Transverse colon (tissue), 4 donors: ENCODE measurements around the gene MED12L. TPM values are rescaled to one million over a fixed set of nuclear protein-coding genes. Genes with fewer than 3 reads are reported as not detected.

Source experiments
- DNase-seq: peaks from one replicate; pipeline ENCODE4 v3.0.0-alpha.2; 2019
- H3K27ac ChIP-seq, 4 donors: fragments of 200-600 bp; sonication (generic); 2 replicates each; pipeline ENCODE4 v1.5.1; 2016 to 2018; ENCODE audit warnings: inconsistent platforms in 4 of 4
- H3K27me3 ChIP-seq: fragments of 200-600 bp; sonication (generic); 2 replicates; pipeline ENCODE4 v1.5.1; 2017; ENCODE audit warnings: inconsistent platforms
- H3K36me3 ChIP-seq, 4 donors: fragments of 200-600 bp; sonication (generic); 2 replicates each; pipeline ENCODE4 v1.5.1; 2017 to 2019; ENCODE audit warnings: inconsistent platforms in 4 of 4
- H3K4me1 ChIP-seq, 4 donors: fragments of 200-600 bp; sonication (generic); 2 replicates each; pipeline ENCODE4 v1.5.1; 2017 to 2020; ENCODE audit warnings: inconsistent platforms in 4 of 4
- H3K4me3 ChIP-seq, 4 donors: fragments of 200-600 bp; sonication (generic); 1 replicate in 1 of 4; 2 replicates in 3 of 4; pipeline versions ENCODE4 v1.5.1 to v1.6.1; 2017 to 2019; ENCODE audit warnings: inconsistent platforms in 4 of 4
- H3K9me3 ChIP-seq, 2 donors: fragments of 200-600 bp; sonication (generic); 2 replicates each; pipeline ENCODE4 v1.5.1; 2017 to 2019; ENCODE audit warnings: inconsistent platforms in 2 of 2
- CTCF ChIP-seq, 5 experiments: fragments of 200-600 bp in 3 of 5; fragments of 450-650 bp in 2 of 5; sonication (generic) in 3 of 5; IDR thresholded peaks; 1 replicate in 2 of 5; 2 replicates in 3 of 5; pipeline ENCODE4 v1.5.1; 2016 to 2017; ENCODE audit warnings: antibody characterized with exemption in 5 of 5, inconsistent platforms in 3 of 5, mild to moderate bottlenecking in 2 of 5, moderate library complexity in 1 of 5
- EP300 ChIP-seq: sonication (generic); formaldehyde crosslinking; IDR thresholded peaks from one replicate; pipeline ENCODE4 v1.6.1; 2017; ENCODE audit warnings: antibody characterized with exemption, low read depth
- POLR2A ChIP-seq: fragments of 450-650 bp; IDR thresholded peaks from one replicate; pipeline ENCODE4 v1.6.1; 2016; ENCODE audit warnings: antibody characterized with exemption, mild to moderate bottlenecking, moderate library complexity
- POLR2AphosphoS5 ChIP-seq, 3 donors: sonication (generic); formaldehyde crosslinking; IDR thresholded peaks; one replicate each; pipeline ENCODE4 v1.6.1; 2016; ENCODE audit warnings: antibody characterized with exemption in 3 of 3
- WGBS, 2 donors: methylation state at CpG; one replicate each; pipeline ENCODE4 v1.1.5; 2018; ENCODE audit warnings: low coverage in 1 of 2; 5-methylcytosine and 5-hydroxymethylcytosine counted together
- in situ Hi-C, 4 donors: fragments of 200-750 bp; cut with MboI; loops; one replicate each; pipeline versions ENCODE4 v1.15.0 to v1.15.1; 2017; ENCODE audit warnings: low sequenced_read_pairs in 3 of 4, low pct_ligation_motif_present in 1 of 4, low pct_unique_long_range_greater_than_20kb in 1 of 4
- intact Hi-C: fragments of 100-400 bp; cut with DNase I; formaldehyde crosslinking; loops from one replicate; pipeline ENCODE4 v1.15.1; 2023; ENCODE audit warnings: low total_unique reads
- total RNA-seq, 4 donors: library from RNA; depleted of rRNA; stranded (reverse); fragments of >200 nt; gene quantifications; one replicate each; pipeline ENCODE4 v1.1.0, GENCODE V29; 2016

Gene MED12L
- total RNA-seq, 4 donors from 2014 or later = under 0.01 to 8.6 (median 0.64) TPM

DNA sequence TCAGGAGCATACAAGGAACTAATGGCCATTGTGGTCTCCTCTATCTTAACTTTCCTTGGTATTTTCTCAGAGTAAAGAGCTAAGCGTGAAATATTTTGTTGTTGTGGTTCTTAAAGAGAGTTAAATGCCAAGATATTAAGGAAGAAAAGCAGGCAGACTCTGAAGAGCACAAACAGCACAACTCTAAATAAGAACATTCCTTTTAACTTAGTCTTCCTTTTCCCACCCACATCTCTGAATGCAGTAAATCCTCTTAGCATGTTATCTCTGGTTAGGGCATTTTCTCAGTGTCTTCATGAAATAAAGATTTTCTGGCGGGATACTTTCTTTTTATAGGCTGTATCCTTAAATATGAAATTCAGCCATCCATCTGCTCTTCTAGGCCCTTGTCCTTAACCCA is 229.7 kb downstream of the MED12L start:
- Histone ChIP-seq H3K36me3 (no peaks in the 10 kb centered on the region), H3K9me3 (no peaks in the 10 kb centered on the region), H3K27ac (no peak overlapping the region), H3K27me3 (no peaks in the 10 kb centered on the region), H3K4me3 (no peak overlapping the region), H3K4me1 (no peaks in the 10 kb centered on the region)
- TF ChIP-seq POLR2A (no peak), POLR2AphosphoS5 (IDR thresholded peaks at IDR 0.05) (no peak), CTCF (IDR thresholded peaks at IDR 0.05) (no peak), EP300 (no peak)
- in situ Hi-C loops = no loop called here
- no peak for DNase-seq
- WGBS, 2 donors = 82 to 96% methylated on average over 2 of the region's 2 CpGs
- intact Hi-C loops = no loop called here

DNA sequence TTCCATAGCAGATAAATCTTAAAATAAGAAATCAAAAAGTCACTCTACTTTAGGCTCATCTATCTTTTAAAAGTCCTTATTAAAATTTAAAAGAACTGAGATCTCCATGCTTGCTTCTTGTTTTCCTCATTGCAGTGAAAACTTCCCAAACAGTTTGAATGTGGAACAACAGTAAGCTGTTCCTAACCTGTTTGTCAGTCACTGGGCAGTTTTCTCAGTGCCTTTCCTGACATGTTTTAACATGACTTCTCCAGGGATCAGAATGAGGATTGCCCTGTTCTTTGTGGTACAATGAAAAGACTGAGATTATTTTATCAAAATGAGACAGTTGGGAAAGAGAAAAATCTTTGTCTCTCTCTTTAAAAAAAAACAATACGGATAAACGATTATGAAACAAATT is 230.4 kb downstream of the MED12L start:
- Histone ChIP-seq H3K27me3 (no peaks in the 10 kb centered on the region), H3K4me1 (no peaks in the 10 kb centered on the region), H3K9me3 (no peaks in the 10 kb centered on the region), H3K36me3 (no peaks in the 10 kb centered on the region), H3K4me3 (no peak overlapping the region), H3K27ac (no peak overlapping the region)
- intact Hi-C loops (no loop called here), in situ Hi-C loops (no loop called here)
- no peak for TF ChIP-seq EP300
- DNase-seq = no peak
- 92% methylated on average over 2 of the region's 2 CpGs for WGBS, 2 donors

DNA sequence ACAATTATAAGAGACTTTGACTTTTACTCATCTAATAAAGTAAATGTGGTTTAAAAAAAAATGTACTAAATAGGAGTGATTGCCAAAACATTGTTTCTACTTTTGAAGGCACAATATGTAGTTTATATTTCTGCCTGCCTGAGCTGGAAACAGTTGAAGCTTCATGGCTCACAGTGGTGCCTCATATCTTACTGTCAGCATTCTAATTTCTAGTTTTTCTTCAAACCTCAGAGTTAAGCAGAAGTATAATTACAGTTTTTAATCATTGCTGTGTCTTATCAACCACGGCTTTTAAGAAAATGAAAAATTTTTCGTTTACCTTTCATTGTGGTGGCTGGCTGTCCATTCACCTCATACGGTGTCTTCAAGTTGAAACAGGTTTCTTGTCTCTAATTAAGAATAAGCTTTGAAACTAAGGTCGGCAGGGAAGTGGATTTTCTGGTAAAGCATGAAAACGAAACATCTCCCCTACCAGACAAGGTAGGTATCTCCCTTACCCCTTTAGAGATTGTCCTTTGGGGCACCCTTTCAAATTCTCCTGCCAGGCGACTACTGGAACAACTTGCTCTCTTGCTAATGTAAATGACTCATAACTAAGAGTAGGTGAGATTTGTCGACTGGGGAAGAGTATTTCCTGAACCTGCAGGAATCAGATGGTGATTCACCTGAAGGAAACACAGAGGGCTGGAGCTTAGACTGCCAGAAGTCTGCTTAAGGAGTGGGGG is 231.0 kb downstream of the MED12L start, which contains the start of gene GPR87:
Gene GPR87, minus strand, starts transcription at position 554 of the 725 bp plus-strand sequence. CDS start 16,720 bp downstream, outside the sequence.
- in situ Hi-C loops (no loop called here), intact Hi-C loops (no loop called here)
- H3K4me1 ChIP-seq = no peaks in the 10 kb centered on the region
- H3K36me3 ChIP-seq = no peaks in the 10 kb centered on the region
- no peak within 1 kb of the TSS for H3K27ac ChIP-seq
- H3K9me3 ChIP-seq = no peaks in the 10 kb centered on the region
- TF ChIP-seq POLR2AphosphoS5 (IDR thresholded peaks at IDR 0.05) = no peak
- TF ChIP-seq CTCF (IDR thresholded peaks at IDR 0.05) = no peak
- no peak for TF ChIP-seq POLR2A
- TF ChIP-seq EP300 = no peak
- no peak within 1 kb of the TSS for H3K4me3 ChIP-seq
- no peaks in the 10 kb centered on the region for H3K27me3 ChIP-seq
- 65 to 72% methylated on average over 5 to 7 of the region's 7 CpGs for WGBS, 2 donors
- no peak for DNase-seq

GRCh38 chr3:151318313-151318712 is 232.8 kb downstream of the MED12L start:
- Histone ChIP-seq H3K4me1 (no peaks in the 10 kb centered on the region), H3K27ac (no peak overlapping the region), H3K9me3 (no peaks in the 10 kb centered on the region), H3K27me3 (no peaks in the 10 kb centered on the region), H3K4me3 (no peak overlapping the region), H3K36me3 (no peaks in the 10 kb centered on the region)
- no peak for DNase-seq
- in situ Hi-C loops (no loop called here), intact Hi-C loops (no loop called here)
- no peak for TF ChIP-seq CTCF (IDR thresholded peaks at IDR 0.05)
- TF ChIP-seq POLR2AphosphoS5 (IDR thresholded peaks at IDR 0.05) = no peak
- no peak for TF ChIP-seq EP300
- TF ChIP-seq POLR2A = no peak

- Histone ChIP-seq H3K4me3 (no peak overlapping the region), H3K4me1 (no peaks in the 10 kb centered on the region), H3K27me3 (no peaks in the 10 kb centered on the region), H3K27ac (no peak overlapping the region), H3K36me3 (no peaks in the 10 kb centered on the region), H3K9me3 (no peaks in the 10 kb centered on the region)
- no peak for TF ChIP-seq POLR2AphosphoS5 (IDR thresholded peaks at IDR 0.05)
- no peak for TF ChIP-seq CTCF (IDR thresholded peaks at IDR 0.05)
- no peak for TF ChIP-seq EP300
- no peak for TF ChIP-seq POLR2A
- 86 to 91% methylated on average over 7 of the region's 7 CpGs for WGBS, 2 donors
- intact Hi-C loops (no loop called here), in situ Hi-C loops (no loop called here)
- DNase-seq = no peak
Observed at GRCh38 chr3:151318991-151319390, 233.5 kb downstream of the MED12L start.
